HG02759 (cell line): ENCODE data around the gene LUC7L2.
"Not testable (repeated sequence)": the region's sequence is repeated elsewhere in the genome, so short reads cannot be mapped to it uniquely, and the experiment has no call there.

Experiments
- ATAC-seq: cut with Tn5 transposase; IDR thresholded peaks from one replicate; pipeline ENCODE4 v1.9.1; 2021; ENCODE audit warnings: mild to moderate bottlenecking, moderate library complexity; ENCODE audit not compliant: unreplicated experiment

The LUC7L2 gene

GRCh38 chr7:139439375-139439774 lies 79.7 kb downstream of the LUC7L2 start:
- no peak for ATAC-seq

DNA sequence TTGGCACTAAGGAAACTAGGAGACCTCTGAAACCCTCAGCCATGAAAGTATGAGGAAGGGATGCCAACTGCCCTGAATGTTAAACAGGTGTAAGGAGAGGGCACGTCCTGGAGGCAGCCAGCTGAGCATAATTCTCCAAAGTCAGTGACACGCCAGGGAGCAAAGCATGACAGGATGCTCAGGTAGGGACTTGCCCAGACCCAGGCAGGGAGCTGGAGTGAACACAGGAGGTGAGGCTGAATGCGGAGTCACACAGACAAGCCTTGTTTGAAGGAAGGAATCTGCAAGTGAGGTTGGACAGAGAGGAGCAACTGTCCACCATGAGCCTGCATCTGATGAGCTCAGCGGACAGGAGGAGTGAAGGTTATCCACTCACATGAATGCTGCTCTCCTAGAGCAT lies 82.3 kb downstream of the LUC7L2 start:
- ATAC-seq, result no peak

DNA sequence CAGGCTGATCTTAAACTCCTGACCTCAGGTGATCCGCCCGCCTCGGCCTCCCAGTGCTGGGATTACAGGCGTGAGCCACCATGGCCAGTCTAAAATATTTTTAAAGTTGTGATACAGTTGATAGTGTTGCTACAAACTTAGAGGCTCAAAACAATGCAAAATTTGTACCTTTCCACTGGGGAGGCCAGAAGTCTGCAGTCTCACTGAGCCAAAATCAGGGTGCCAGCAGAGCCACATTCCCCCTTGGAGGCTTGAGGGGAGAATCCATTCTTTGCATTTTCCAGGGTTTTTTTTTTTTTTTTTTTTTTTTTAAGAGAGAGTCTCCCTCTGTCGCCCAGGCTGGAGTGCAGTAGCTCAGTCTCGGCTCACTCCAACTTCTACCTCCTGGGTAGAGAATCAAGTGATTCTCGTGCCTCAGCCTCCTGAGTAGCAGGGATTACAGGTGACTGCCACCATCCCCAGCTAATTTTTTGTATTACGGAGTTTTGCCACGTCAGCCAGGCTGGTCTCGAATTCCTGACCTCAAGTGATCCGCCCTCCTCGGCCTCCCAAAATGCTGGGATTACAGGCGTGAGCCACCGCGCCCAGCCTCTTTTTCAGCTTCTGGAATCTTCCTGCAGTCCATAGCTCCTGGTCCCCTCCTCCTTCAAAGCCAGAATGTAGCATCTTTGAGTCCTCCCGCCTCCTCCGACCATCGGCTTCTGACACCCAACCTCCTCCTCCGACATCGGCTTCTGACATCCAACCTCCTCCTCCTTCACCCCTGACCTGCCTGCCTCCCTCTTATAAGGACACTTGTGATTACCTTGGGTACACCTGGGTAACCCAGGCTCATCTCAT lies 86.6 kb downstream of the LUC7L2 start:
- no peak for ATAC-seq

- no peak for ATAC-seq
These were observed 91.2 kb downstream of the LUC7L2 start for GRCh38 chr7:139450851-139451250.

DNA sequence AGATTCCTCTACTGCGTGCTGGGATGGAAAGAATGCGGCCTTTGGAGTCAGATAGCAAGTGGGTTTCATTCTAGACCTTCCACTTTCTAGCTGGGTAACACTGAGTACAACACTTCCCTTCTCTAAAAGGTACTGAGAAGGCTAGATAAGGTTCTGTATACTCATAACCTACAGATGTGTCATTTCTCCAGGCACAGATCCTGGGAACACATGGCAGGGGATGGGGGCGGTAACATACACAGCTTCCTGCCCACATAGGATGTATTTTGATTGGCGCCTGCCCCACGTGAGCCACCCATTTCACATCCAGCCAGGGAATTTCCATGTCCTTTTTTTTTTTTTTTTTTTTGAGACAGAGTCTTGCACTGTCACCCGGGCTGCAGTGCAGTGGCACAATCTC lies 91.9 kb downstream of the LUC7L2 start:
- no peak for ATAC-seq

DNA sequence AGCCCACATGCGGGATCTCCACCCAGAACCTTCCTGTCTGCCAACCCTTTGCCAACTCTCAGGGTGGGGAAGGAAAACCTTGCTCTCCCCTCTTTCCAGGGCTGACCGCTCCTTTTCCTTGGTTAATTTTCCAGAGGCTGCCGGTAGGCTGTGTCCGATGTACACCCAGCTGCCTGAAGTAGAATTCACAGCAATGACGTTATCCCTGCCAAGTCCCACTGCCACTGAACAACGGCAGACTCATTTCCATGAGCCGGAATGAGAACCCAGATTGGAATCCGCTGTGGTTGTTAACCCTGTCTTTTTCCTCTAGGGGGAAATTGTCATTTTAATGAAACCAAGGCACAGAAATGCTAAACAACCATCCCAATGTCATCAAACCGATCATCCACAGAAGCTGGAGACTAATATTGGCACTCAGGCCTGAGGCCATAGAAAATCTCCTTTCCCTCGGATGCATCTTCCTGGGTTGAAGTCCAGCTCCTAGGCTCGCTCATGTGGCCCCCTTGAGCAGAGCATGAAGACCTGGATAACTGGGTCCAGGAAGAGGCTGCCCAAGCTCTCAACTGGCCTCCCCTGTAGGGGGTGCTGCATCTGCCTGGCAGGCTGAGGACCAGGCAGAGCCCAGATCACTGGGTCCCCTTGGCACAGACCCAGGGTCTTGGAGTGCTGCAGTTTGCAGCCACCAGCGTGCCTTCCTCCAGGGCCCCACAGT lies 93.4 kb downstream of the LUC7L2 start:
- ATAC-seq, result no peak

DNA sequence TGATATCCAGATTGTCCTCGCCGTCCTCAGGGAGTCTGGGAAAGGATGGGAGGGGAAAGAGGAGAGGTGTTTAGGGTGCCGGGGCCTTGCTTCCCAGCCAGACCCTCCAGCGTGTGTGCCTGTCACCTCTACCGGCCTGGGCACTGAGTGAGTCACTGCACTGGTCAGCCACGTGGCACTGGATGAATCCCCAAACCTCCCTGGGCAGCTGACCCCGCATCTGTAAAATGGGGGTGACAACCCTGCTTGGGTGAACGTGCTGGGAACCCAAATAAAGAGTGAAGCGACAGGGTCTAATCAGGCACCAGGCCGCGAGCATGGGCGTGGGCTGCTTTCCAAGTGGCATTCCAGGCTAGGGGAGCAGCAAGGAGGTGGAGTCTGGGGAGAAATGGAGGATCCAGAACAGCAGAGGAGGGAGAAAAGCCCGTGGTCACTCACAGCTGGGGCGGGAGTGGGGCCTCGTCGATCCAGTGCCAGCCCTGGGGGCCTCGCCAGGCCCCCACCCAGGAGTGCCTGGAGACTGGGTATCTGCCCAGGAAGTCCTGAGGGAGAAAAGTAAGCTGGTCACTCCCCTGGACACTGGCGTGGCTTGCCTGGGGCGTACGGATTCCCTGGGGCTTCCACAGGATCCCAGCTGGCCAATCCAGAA lies 94.1 kb downstream of the LUC7L2 start:
- no peak for ATAC-seq

DNA sequence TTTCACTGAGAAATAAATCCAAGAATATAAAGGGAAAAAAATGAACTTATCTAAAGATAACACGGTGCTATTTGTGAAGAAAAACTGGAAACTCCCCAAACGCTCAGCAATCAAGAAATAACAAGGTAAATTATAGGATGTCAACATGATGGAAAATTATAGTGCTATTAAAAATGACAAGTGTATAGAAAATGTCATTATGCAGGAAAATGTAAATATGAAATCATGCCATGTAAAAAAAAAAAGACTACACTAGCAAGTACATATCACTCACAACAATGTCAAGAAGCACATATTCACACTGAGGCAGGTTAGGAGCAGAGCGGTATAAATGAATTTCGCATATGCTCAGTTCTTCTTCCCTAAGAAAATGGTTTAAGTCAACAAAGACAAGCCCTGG lies 96.1 kb downstream of the LUC7L2 start:
- ATAC-seq, result no peak

GRCh38 chr7:139456511-139456910 lies 96.8 kb downstream of the LUC7L2 start:
- ATAC-seq, result no peak

DNA sequence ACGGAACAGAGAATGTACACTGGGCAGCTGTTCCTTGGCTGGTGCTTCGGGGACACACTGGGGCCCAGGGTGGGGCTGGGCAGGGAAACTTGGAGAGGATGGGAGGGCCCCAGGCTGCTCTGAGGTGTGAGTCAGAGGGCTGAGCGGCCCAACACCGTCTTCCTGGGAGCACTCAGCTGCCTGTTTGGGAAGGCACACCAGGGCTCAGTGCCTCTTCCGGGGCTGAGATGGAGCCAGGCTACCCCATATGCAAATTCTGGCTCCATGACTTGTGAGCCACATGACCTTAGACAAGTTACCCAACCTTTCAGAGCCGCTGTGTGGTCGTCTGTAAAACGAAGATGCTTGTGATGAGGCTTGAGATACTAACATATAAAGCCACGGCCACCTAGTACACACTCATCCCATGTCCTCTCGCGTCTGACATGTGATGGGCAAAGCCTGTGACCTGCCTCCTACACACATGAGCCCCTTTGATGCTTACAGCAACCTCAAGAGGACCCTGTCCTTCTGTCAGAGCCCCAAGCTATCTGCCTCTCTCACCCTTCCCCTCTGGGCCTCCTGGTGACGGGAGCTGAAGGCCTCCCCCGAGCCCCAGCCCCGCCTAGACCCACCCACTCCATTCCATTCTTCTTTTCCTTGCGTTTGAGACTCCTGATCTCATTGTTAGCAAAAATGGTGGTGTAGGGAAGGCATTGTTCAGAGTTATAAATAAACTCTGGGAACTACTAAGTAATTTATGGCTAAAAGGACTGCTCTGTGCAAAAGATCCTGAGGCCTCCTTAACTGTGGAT lies 97.7 kb downstream of the LUC7L2 start:
- no peak for ATAC-seq

GRCh38 chr7:139463421-139463820 lies 103.7 kb downstream of the LUC7L2 start:
- ATAC-seq, result not testable (repeated sequence)

GRCh38 chr7:139464511-139464910 lies 104.8 kb downstream of the LUC7L2 start:
- ATAC-seq, result not testable (repeated sequence)

DNA sequence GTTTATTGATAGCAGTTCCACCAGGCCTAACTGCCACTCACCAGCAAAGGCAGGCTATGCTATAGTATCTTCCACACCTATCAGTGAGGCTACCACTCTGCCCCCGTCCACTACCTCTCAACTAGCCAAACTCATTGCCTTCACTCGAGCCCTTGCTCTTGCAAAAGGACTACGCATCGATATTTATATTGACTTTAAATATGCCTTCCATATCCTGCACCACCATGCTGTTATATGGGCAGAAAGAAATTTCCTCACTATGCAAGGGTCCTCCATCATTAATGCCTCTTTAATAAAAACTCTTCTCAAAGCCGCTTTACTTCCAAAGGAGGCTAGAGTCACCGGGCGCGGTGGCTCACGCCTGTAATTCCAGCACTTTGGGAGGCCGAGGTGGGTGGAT lies 105.4 kb downstream of the LUC7L2 start:
- ATAC-seq, result not testable (repeated sequence)

GRCh38 chr7:139467729-139468128 lies 108.0 kb downstream of the LUC7L2 start:
- not testable (repeated sequence) for ATAC-seq

- not testable (repeated sequence) for ATAC-seq
These were observed 108.6 kb downstream of the LUC7L2 start for GRCh38 chr7:139468281-139468680.

- no peak for ATAC-seq
These were observed 112.2 kb downstream of the LUC7L2 start for GRCh38 chr7:139471740-139472353.
